Mesodermal cell (in vitro differentiated cells): ENCODE results near the gene IGSF21.

Experiments used
- H3K27ac ChIP-seq: 2 replicates; pipeline ENCODE4 v1.7.0; 2013; ENCODE audit warnings: mild to moderate bottlenecking, low read depth, low read length, moderate library complexity; ENCODE audit not compliant: severe bottlenecking
- H3K36me3 ChIP-seq: 2 replicates; pipeline ENCODE4 v1.7.1; 2013; ENCODE audit warnings: mild to moderate bottlenecking, low read length, moderate library complexity; ENCODE audit not compliant: control insufficient read depth, insufficient read depth
- H3K4me1 ChIP-seq: one replicate; pipeline ENCODE4 v1.7.1; 2013; ENCODE audit warnings: mild to moderate bottlenecking, low read length; ENCODE audit not compliant: insufficient read depth, control insufficient read depth, poor library complexity, severe bottlenecking
- H3K4me3 ChIP-seq: 2 replicates; pipeline ENCODE4 v1.7.0; 2013; ENCODE audit warnings: low read length, control low read depth, mild to moderate bottlenecking; ENCODE audit not compliant: insufficient read depth, poor library complexity, severe bottlenecking; ENCODE audit errors: extremely low read depth
- H3K9me3 ChIP-seq: 2 replicates; pipeline ENCODE4 v1.7.1; 2013; ENCODE audit warnings: mild to moderate bottlenecking, low read length, moderate library complexity; ENCODE audit not compliant: control insufficient read depth
- WGBS, 2 experiments: methylation state at CpG; one replicate each; pipeline ENCODE4 v1.1.5; 2013; ENCODE audit warnings: missing lambda C conversion rate in 2 of 2; ENCODE audit not compliant: insufficient coverage in 2 of 2; 5-methylcytosine and 5-hydroxymethylcytosine counted together

The IGSF21 gene

GRCh38 chr1:18229625-18230024 is 122.0 kb downstream of the IGSF21 start:
- Histone ChIP-seq H3K27ac (no peak overlapping the region), H3K4me1 (no peaks in the 10 kb centered on the region), H3K4me3 (no peak overlapping the region), H3K9me3 (peaks cover 5% of the 10 kb centered on the region), H3K36me3 (no peaks in the 10 kb centered on the region)
- WGBS, 2 experiments: 100% methylated on average over 1 of the region's 1 CpG; no CpG with 5 or more reads in 1 of the 2 experiments

- Histone ChIP-seq H3K36me3 (no peaks in the 10 kb centered on the region), H3K27ac (no peak overlapping the region), H3K9me3 (peaks cover 5% of the 10 kb centered on the region), H3K4me3 (no peak overlapping the region), H3K4me1 (no peaks in the 10 kb centered on the region)
- WGBS, 2 experiments: 90% methylated on average over 2 of the region's 6 CpGs; no CpG with 5 or more reads in 1 of the 2 experiments
These were observed 122.7 kb downstream of the IGSF21 start for GRCh38 chr1:18230321-18230720.

- H3K4me3 ChIP-seq: no peak overlapping the region
- no peak overlapping the region for H3K27ac ChIP-seq
- H3K36me3 ChIP-seq: no peaks in the 10 kb centered on the region
- H3K9me3 ChIP-seq: peaks cover 5% of the 10 kb centered on the region
- WGBS, 2 experiments: 50 to 61% methylated on average over 4 to 5 of the region's 9 CpGs
- H3K4me1 ChIP-seq: no peaks in the 10 kb centered on the region
These were observed 123.2 kb downstream of the IGSF21 start for GRCh38 chr1:18230840-18231239.

- Histone ChIP-seq H3K27ac (no peak overlapping the region), H3K36me3 (no peaks in the 10 kb centered on the region), H3K4me3 (no peak overlapping the region), H3K4me1 (no peaks in the 10 kb centered on the region), H3K9me3 (peaks cover 5% of the 10 kb centered on the region)
- 100% methylated on average over 1 of the region's 1 CpG; no CpG with 5 or more reads in 1 of the 2 experiments for WGBS, 2 experiments
These were observed 124.5 kb downstream of the IGSF21 start for GRCh38 chr1:18232052-18232451.

GRCh38 chr1:18233176-18233864 is 125.7 kb downstream of the IGSF21 start:
- Histone ChIP-seq H3K4me3 (no peak overlapping the region), H3K4me1 (no peaks in the 10 kb centered on the region), H3K36me3 (no peaks in the 10 kb centered on the region), H3K9me3 (peaks cover 5% of the 10 kb centered on the region), H3K27ac (no peak overlapping the region)
- 76 to 96% methylated on average over 4 to 5 of the region's 5 CpGs for WGBS, 2 experiments

- H3K4me1 ChIP-seq: no peaks in the 10 kb centered on the region
- peaks cover 5% of the 10 kb centered on the region for H3K9me3 ChIP-seq
- WGBS, 2 experiments: 72 to 78% methylated on average over 3 to 5 of the region's 6 CpGs
- H3K27ac ChIP-seq: no peak overlapping the region
- H3K4me3 ChIP-seq: no peak overlapping the region
- no peaks in the 10 kb centered on the region for H3K36me3 ChIP-seq
These were observed 127.2 kb downstream of the IGSF21 start for GRCh38 chr1:18234790-18235242.

GRCh38 chr1:18237371-18237770 is 129.8 kb downstream of the IGSF21 start:
- Histone ChIP-seq H3K4me1 (no peaks in the 10 kb centered on the region), H3K9me3 (no peaks in the 10 kb centered on the region), H3K36me3 (no peaks in the 10 kb centered on the region), H3K27ac (no peak overlapping the region), H3K4me3 (no peak overlapping the region)
- WGBS, 2 experiments: 74 to 77% methylated on average over 6 of the region's 9 CpGs

- Histone ChIP-seq H3K4me1 (no peaks in the 10 kb centered on the region), H3K27ac (no peak overlapping the region), H3K36me3 (no peaks in the 10 kb centered on the region), H3K9me3 (no peaks in the 10 kb centered on the region), H3K4me3 (no peak overlapping the region)
- WGBS, 2 experiments: 79 to 87% methylated on average over 4 of the region's 5 CpGs
These were observed 130.6 kb downstream of the IGSF21 start for GRCh38 chr1:18238190-18238589.

GRCh38 chr1:18239671-18240070 is 132.1 kb downstream of the IGSF21 start:
- H3K36me3 ChIP-seq: no peaks in the 10 kb centered on the region
- H3K27ac ChIP-seq: no peak overlapping the region
- H3K4me3 ChIP-seq: no peak overlapping the region
- WGBS, 2 experiments: 77 to 95% methylated on average over 2 to 3 of the region's 4 CpGs
- H3K9me3 ChIP-seq: no peaks in the 10 kb centered on the region
- H3K4me1 ChIP-seq: no peaks in the 10 kb centered on the region

GRCh38 chr1:18240906-18241305 is 133.3 kb downstream of the IGSF21 start:
- H3K27ac ChIP-seq: no peak overlapping the region
- no CpG with 5 or more reads among the region's 1 CpG for WGBS, 2 experiments
- no peaks in the 10 kb centered on the region for H3K9me3 ChIP-seq
- H3K36me3 ChIP-seq: no peaks in the 10 kb centered on the region
- no peaks in the 10 kb centered on the region for H3K4me1 ChIP-seq
- no peak overlapping the region for H3K4me3 ChIP-seq

GRCh38 chr1:18241891-18242290 is 134.3 kb downstream of the IGSF21 start:
- Histone ChIP-seq H3K9me3 (no peaks in the 10 kb centered on the region), H3K4me1 (no peaks in the 10 kb centered on the region), H3K27ac (no peak overlapping the region), H3K4me3 (no peak overlapping the region), H3K36me3 (no peaks in the 10 kb centered on the region)
- WGBS, 2 experiments: 82 to 91% methylated on average over 4 to 6 of the region's 7 CpGs
